ENCODE measurements around the gene KRT86. TPM values are rescaled to one million over a fixed set of nuclear protein-coding genes. Genes with fewer than 3 reads are reported as not detected.
"Not testable (repeated sequence)": the region's sequence is repeated elsewhere in the genome, so short reads cannot be mapped to it uniquely, and the experiment has no call there.

KRT86 gene
- total RNA-seq, 1 donor from 2014 or later: 0.16 TPM

DNA sequence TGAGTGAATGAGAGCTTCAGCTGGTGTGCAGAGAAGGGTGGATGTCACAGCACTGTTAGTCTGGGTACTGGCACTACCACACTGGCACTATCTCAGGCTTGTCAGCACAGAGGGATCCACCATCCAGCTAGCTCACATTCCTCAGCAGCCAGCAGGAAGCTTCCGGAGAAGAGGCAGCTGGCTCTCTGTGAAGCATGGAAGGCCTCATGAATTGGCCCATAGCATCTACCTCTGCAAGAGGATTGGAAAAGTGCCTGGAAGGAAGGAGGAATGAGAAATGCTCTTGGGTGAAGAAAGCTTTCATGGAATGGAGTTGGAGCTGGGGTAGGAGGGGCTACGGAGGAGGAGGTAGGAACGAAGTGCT is 36.8 kb downstream of the KRT86 start:
- Mint-ChIP-seq H3K36me3 (no peaks in the 10 kb centered on the region), H3K27me3 (ENCODE audit: low read depth) (peaks cover 77% of the 10 kb centered on the region), H3K4me1 (peaks cover 10% of the 10 kb centered on the region), H3K4me3 (no peak overlapping the region), H3K9me3 (no peaks in the 10 kb centered on the region), H3K27ac (no peak overlapping the region)
- no peak for DNase-seq (ENCODE audit: low spot score in 2 of 2, unreplicated experiment in 2 of 2)
- TF ChIP-seq, protein P1, sequence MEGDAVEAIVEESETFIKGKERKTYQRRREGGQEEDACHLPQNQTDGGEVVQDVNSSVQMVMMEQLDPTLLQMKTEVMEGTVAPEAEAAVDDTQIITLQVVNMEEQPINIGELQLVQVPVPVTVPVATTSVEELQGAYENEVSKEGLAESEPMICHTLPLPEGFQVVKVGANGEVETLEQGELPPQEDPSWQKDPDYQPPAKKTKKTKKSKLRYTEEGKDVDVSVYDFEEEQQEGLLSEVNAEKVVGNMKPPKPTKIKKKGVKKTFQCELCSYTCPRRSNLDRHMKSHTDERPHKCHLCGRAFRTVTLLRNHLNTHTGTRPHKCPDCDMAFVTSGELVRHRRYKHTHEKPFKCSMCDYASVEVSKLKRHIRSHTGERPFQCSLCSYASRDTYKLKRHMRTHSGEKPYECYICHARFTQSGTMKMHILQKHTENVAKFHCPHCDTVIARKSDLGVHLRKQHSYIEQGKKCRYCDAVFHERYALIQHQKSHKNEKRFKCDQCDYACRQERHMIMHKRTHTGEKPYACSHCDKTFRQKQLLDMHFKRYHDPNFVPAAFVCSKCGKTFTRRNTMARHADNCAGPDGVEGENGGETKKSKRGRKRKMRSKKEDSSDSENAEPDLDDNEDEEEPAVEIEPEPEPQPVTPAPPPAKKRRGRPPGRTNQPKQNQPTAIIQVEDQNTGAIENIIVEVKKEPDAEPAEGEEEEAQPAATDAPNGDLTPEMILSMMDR (IDR thresholded peaks at IDR 0.05; ENCODE audit: unreplicated experiment): no peak

DNA sequence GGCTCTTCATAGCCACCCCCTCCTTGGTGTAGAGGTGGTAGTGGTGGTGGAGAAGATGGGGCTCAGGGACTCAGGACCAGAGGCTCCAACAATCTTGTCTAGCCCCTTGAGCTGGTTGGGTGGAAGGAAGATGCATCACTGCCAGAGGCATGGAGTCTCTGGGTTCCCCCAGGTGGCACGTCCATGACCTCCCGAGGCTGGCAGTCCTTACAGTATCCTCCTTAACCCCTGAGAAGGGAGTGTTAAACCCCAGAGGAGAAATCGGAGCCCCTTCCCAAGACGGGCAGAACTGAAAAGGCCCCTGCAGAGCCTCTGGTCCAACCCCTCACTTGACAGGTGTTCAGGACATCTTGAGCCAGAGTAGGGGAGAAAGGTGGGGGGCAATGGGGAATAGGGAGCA is 37.6 kb downstream of the KRT86 start:
- Mint-ChIP-seq H3K27me3 (ENCODE audit: low read depth) (peaks cover 69% of the 10 kb centered on the region), H3K4me3 (no peak overlapping the region), H3K4me1 (peaks cover 10% of the 10 kb centered on the region), H3K9me3 (no peaks in the 10 kb centered on the region), H3K36me3 (no peaks in the 10 kb centered on the region), H3K27ac (no peak overlapping the region)
- TF ChIP-seq, protein P1 (IDR thresholded peaks at IDR 0.05; ENCODE audit: unreplicated experiment): no peak
- no peak for DNase-seq (ENCODE audit: low spot score in 2 of 2, unreplicated experiment in 2 of 2)

DNA sequence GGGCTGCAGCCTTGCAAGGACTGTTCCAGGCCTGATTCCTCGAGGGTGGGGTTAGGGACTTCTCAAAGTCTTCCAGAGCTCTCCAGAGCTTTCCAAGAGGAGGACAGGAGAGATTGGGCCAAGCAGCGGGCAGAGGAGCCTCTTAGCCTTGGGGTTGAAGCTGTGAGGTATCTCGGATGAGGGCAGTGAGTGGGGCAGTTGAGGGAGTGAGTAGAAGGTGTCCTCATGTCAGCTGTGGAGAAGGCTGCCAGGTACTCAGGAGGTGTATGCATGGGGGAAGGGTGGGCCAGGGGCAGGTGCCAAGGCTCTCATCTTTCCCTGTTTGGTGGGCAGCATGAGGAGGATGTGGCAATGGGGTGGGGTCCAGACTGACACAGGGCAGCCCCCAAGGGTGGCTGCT is 39.0 kb downstream of the KRT86 start:
- Mint-ChIP-seq H3K36me3 (no peaks in the 10 kb centered on the region), H3K27ac (no peak overlapping the region), H3K27me3 (ENCODE audit: low read depth) (peaks cover 58% of the 10 kb centered on the region), H3K9me3 (no peaks in the 10 kb centered on the region), H3K4me1 (peaks cover 6% of the 10 kb centered on the region), H3K4me3 (no peak overlapping the region)
- DNase-seq (ENCODE audit: low spot score in 2 of 2, unreplicated experiment in 2 of 2): no peak
- TF ChIP-seq, protein P1 (IDR thresholded peaks at IDR 0.05; ENCODE audit: unreplicated experiment): no peak

DNA sequence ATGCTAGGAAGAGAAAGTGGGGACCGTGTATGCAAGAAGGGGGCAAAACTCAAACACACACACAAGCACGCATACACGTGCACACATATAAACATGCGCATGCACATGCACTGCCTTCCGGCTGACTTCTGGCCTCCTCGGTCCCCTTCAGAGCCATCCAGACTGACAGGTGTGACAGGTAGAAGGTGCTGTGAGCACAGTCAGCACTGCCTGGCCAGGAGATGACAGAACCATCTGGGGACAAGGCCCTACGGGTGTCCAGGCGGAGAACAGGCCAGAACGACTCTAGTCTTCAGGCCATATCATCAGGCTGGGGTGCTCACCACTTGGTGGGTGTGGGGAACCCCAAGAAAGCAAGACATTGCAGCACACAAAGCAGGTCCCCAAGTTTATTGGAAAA is 39.5 kb downstream of the KRT86 start:
- no peak for DNase-seq (ENCODE audit: low spot score in 2 of 2, unreplicated experiment in 2 of 2)
- Mint-ChIP-seq H3K4me1 (peaks cover 1% of the 10 kb centered on the region), H3K36me3 (no peaks in the 10 kb centered on the region), H3K27ac (no peak overlapping the region), H3K4me3 (no peak overlapping the region), H3K27me3 (ENCODE audit: low read depth) (peaks cover 57% of the 10 kb centered on the region), H3K9me3 (no peaks in the 10 kb centered on the region)
- TF ChIP-seq, protein P1 (IDR thresholded peaks at IDR 0.05; ENCODE audit: unreplicated experiment): no peak

DNA sequence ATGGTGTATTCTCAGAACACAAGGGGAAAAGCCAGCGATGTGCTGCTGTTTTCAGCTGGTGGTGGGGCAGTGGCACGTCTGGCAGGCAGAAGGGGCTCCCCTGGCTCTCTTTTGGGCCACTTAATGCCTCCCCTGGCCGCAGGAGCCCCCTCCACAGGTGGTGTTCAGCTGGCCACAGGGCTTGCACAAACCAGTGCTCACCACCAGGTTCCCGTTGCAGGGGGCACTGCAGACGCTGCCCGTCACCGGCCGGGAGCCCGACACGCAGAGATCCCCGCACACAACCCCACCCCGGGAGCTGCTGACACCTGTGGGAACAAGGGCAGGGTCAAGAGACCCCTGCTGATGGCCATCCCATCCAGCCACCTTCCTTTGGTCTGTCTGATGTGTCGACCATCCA is 40.1 kb downstream of the KRT86 start:
- no peak overlapping the region for H3K4me3 Mint-ChIP-seq
- no peaks in the 10 kb centered on the region for H3K9me3 Mint-ChIP-seq
- H3K36me3 Mint-ChIP-seq: no peaks in the 10 kb centered on the region
- DNase-seq (ENCODE audit: low spot score in 2 of 2, unreplicated experiment in 2 of 2): no peak
- no peak overlapping the region for H3K27ac Mint-ChIP-seq
- peaks cover 56% of the 10 kb centered on the region for H3K27me3 Mint-ChIP-seq (ENCODE audit: low read depth)
- TF ChIP-seq, protein P1 (IDR thresholded peaks at IDR 0.05; ENCODE audit: unreplicated experiment): no peak
- no peaks in the 10 kb centered on the region for H3K4me1 Mint-ChIP-seq

DNA sequence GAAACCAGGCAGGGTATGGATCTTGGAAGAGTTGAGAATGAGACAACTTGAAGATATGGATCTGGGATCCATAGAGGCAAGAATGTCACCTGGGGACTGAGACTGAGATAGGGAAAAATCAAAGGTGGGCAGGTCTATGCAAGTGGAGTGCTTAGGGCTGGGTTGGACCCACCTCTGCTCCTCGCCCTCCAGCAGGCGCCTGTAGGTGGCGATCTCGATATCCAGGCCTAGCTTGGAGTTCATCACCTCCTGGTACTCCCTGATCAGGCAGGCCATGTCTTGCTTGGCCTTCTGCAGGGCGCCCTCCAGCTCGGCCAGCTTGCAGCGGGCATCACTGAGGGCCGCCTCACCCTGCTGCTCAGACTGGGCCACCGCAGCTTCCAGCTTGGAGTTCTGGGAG is 41.3 kb downstream of the KRT86 start:
- H3K4me1 Mint-ChIP-seq; H3K36me3 Mint-ChIP-seq; H3K9me3 Mint-ChIP-seq; H3K27ac Mint-ChIP-seq; H3K4me3 Mint-ChIP-seq; DNase-seq (ENCODE audit: low spot score in 2 of 2, unreplicated experiment in 2 of 2): not testable (repeated sequence)
- peaks cover 55% of the 10 kb centered on the region for H3K27me3 Mint-ChIP-seq (ENCODE audit: low read depth)

Data from mesothelial cell of epicardium (in vitro differentiated cells).